Stomach (tissue), 9 donors: Measurements from ENCODE around the gene ORM1. TPM values are rescaled to one million over a fixed set of nuclear protein-coding genes. Genes with fewer than 3 reads are reported as not detected.

Source experiments
- DNase-seq, 2 donors: peaks; one replicate each; pipeline versions ENCODE4 v3.0.0 to v3.0.0-alpha.2; 2013 to 2019
- H3K27ac ChIP-seq, 5 donors: fragments of 200-600 bp in 4 of 5; sonication (generic) in 4 of 5; one replicate each; pipeline ENCODE4 v1.5.1; 2013 to 2019; ENCODE audit warnings: mild to moderate bottlenecking in 1 of 5, moderate library complexity in 1 of 5
- H3K27me3 ChIP-seq, 3 donors: fragments of 200-600 bp; sonication (generic); one replicate each; pipeline ENCODE4 v1.5.1; 2017 to 2019; ENCODE audit warnings: mixed run types in 1 of 3
- H3K36me3 ChIP-seq, 4 donors: fragments of 200-600 bp; sonication (generic); 1 replicate in 3 of 4; 2 replicates in 1 of 4; pipeline ENCODE4 v1.5.1; 2016 to 2019
- H3K4me1 ChIP-seq, 4 donors: fragments of 200-600 bp; sonication (generic); one replicate each; pipeline ENCODE4 v1.5.1; 2016 to 2019
- H3K4me3 ChIP-seq, 4 donors: fragments of 200-600 bp; sonication (generic) in 3 of 4; one replicate each; pipeline ENCODE4 v1.5.1; 2016 to 2019; ENCODE audit warnings: mild to moderate bottlenecking in 1 of 4
- H3K9me3 ChIP-seq, 4 donors: fragments of 200-600 bp; sonication (generic); one replicate each; pipeline ENCODE4 v1.5.1; 2016 to 2019
- EP300 ChIP-seq: sonication (generic); formaldehyde crosslinking; IDR thresholded peaks from one replicate; pipeline ENCODE4 v1.6.1; 2017; ENCODE audit warnings: antibody characterized with exemption
- POLR2A ChIP-seq, 4 donors: fragments of 450-650 bp; IDR thresholded peaks; one replicate each; pipeline ENCODE4 v1.6.1; 2016; ENCODE audit warnings: antibody characterized with exemption in 4 of 4, control low read depth in 2 of 4, mild to moderate bottlenecking in 1 of 4, moderate library complexity in 1 of 4
- POLR2AphosphoS5 ChIP-seq, 3 donors: sonication (generic); formaldehyde crosslinking; IDR thresholded peaks; one replicate each; pipeline ENCODE4 v1.6.1; 2016; ENCODE audit warnings: antibody characterized with exemption in 3 of 3
- WGBS, 5 donors: extraction: QIAGEN DNeasy Blood & Tissue Kit in 3 of 5; methylation state at CpG; one replicate each; pipeline versions ENCODE4 v1.1.5 to v1.1.7; 2013 to 2018; 5-methylcytosine and 5-hydroxymethylcytosine counted together
- intact Hi-C: fragments of 100-400 bp; cut with DNase I; formaldehyde crosslinking; loops from one replicate; pipeline ENCODE4 v1.15.1; 2023; ENCODE audit warnings: low total_unique reads
- polyA plus RNA-seq, 3 donors: library from polyadenylated mRNA; stranded (reverse); fragments of 200-250 nt; gene quantifications; one replicate each; pipeline ENCODE4 v1.2.3, GENCODE V29; 2013
- total RNA-seq, 5 donors: library from RNA; depleted of rRNA; stranded (reverse); fragments of >200 nt; gene quantifications; one replicate each; pipeline versions ENCODE4 v1.1.0 to v1.2.3, GENCODE V29; 2014 to 2016
- TF ChIP-seq, protein P1 (sequence below), 7 experiments: fragments of 450-650 bp in 4 of 7; fragments of 200-600 bp in 3 of 7; sonication (generic) in 3 of 7; IDR thresholded peaks; one replicate each; pipeline ENCODE4 v1.5.1; 2016 to 2019; ENCODE audit warnings: antibody characterized with exemption in 7 of 7, control low read depth in 2 of 7, mild to moderate bottlenecking in 1 of 7
- donor health status: healthy with polysubstance abuse.
- donor health status: Bipolar disorder and iron deficiency.
- donor health status: healthy.

The ORM1 gene
- total and polyA plus RNA-seq, 8 donors: 1.6 to 14.8 (median 2.9) TPM; not detected in 3

DNA sequence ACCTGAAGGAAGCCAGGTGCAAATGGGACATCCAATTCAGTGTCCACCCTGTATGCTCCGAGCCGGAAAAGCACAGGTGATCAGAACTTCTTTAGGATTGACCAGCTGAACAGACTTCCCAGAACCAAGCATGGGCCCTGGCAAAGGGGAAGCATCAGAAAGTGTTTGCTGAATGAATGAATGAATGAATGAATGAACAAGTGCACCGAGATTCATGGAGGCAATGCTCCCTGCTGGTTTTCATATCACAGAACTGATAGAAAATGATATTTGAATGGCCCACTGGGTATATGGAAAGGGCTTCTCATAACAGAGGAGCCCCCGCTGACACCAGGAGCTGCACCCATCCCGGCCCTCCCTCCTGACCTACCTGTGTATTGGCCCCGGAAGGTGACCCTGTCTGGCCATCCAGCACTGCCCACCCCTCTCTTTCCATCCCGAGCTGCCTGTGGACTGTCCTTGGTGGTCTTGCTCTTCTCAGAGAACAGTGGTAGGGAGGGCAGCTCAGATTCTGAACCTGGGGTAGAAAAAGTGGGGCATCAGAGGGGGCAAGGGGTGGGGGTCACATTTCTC, 22.7 kb downstream of the ORM1 start:
- no peak overlapping the region for H3K27ac ChIP-seq
- WGBS, 5 donors: 87 to 96% (median 93%) methylated on average over 6 to 7 of the region's 7 CpGs
- H3K4me1 ChIP-seq: peaks cover 0 to 21% (median 9%) of the 10 kb centered on the region in 4 donors
- H3K4me3 ChIP-seq: no peak overlapping the region
- H3K9me3 ChIP-seq: no peaks in the 10 kb centered on the region
- H3K27me3 ChIP-seq: no peaks in the 10 kb centered on the region
- peaks cover 76 to 100% (median 100%) of the 10 kb centered on the region in 4 donors for H3K36me3 ChIP-seq
- TF ChIP-seq, protein P1, sequence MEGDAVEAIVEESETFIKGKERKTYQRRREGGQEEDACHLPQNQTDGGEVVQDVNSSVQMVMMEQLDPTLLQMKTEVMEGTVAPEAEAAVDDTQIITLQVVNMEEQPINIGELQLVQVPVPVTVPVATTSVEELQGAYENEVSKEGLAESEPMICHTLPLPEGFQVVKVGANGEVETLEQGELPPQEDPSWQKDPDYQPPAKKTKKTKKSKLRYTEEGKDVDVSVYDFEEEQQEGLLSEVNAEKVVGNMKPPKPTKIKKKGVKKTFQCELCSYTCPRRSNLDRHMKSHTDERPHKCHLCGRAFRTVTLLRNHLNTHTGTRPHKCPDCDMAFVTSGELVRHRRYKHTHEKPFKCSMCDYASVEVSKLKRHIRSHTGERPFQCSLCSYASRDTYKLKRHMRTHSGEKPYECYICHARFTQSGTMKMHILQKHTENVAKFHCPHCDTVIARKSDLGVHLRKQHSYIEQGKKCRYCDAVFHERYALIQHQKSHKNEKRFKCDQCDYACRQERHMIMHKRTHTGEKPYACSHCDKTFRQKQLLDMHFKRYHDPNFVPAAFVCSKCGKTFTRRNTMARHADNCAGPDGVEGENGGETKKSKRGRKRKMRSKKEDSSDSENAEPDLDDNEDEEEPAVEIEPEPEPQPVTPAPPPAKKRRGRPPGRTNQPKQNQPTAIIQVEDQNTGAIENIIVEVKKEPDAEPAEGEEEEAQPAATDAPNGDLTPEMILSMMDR (IDR thresholded peaks at IDR 0.05): no peak
- TF ChIP-seq POLR2AphosphoS5 (IDR thresholded peaks at IDR 0.05) (no peak), POLR2A (IDR thresholded peaks at IDR 0.05) (no peak), EP300 (no peak)
- no peak for DNase-seq
- intact Hi-C loops: no loop called here

DNA sequence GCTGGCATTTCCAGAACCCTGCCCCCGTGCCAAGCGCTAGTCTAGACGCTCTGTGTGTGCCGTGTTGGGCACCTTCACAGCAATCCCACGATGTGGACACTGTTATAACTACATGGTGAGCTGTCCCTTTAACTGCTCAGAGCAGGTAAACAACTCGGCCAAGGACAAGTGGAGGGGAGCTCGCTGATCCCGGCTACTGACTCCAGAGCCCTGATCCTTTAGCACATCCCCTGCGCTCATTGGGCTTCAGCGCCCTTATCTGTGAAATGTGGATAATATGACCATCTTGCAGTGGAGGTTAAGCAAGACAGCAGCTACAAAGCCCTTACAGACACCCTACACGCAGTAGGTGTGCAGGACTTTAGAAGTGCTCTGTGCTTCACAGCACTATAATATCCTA, 23.2 kb downstream of the ORM1 start:
- H3K27ac ChIP-seq: no peak overlapping the region
- no peak overlapping the region for H3K4me3 ChIP-seq
- no peak for DNase-seq
- H3K36me3 ChIP-seq: peaks cover 75 to 100% (median 100%) of the 10 kb centered on the region in 4 donors
- WGBS, 5 donors: 78 to 90% (median 85%) methylated on average over 11 of the region's 11 CpGs
- peaks cover 0 to 22% (median 9%) of the 10 kb centered on the region in 4 donors for H3K4me1 ChIP-seq
- H3K27me3 ChIP-seq: no peaks in the 10 kb centered on the region
- no peaks in the 10 kb centered on the region for H3K9me3 ChIP-seq
- TF ChIP-seq EP300 (no peak), POLR2AphosphoS5 (IDR thresholded peaks at IDR 0.05) (no peak), POLR2A (IDR thresholded peaks at IDR 0.05) (no peak)
- TF ChIP-seq, protein P1 (IDR thresholded peaks at IDR 0.05): no peak
- intact Hi-C loops: no loop called here

DNA sequence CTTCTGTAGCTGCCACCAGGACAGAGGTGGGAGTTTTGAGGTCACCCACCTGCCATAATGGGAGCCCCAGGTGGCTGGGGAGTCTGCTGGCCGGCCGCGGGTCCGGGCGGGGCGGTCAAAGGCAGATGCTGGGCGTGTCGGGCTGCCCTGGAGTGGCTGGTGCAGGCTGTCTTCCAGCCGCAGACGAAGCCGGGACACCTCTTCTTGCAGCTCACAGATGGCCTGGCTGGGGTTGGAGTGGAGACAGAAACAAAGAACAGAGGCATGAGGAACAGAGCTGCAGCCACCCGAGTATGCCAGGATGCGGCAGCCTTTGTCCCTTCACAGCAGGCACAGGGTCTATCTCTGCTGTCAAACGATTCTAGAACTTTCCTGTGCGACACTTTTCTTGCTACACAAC, 24.8 kb downstream of the ORM1 start:
- TF ChIP-seq EP300 (no peak), POLR2A (IDR thresholded peaks at IDR 0.05) (no peak), POLR2AphosphoS5 (IDR thresholded peaks at IDR 0.05) (no peak)
- TF ChIP-seq, protein P1 (IDR thresholded peaks at IDR 0.05): no peak
- Histone ChIP-seq H3K27ac (no peak overlapping the region), H3K27me3 (no peaks in the 10 kb centered on the region), H3K4me3 (no peak overlapping the region), H3K4me1 (peaks cover 0 to 22% (median 11%) of the 10 kb centered on the region in 4 donors), H3K36me3 (peaks cover 61 to 100% (median 100%) of the 10 kb centered on the region in 4 donors), H3K9me3 (no peaks in the 10 kb centered on the region)
- DNase-seq: no peak
- 84 to 92% (median 84%) methylated on average over 12 to 15 of the region's 15 CpGs for WGBS, 5 donors
- intact Hi-C loops: no loop called here

DNA sequence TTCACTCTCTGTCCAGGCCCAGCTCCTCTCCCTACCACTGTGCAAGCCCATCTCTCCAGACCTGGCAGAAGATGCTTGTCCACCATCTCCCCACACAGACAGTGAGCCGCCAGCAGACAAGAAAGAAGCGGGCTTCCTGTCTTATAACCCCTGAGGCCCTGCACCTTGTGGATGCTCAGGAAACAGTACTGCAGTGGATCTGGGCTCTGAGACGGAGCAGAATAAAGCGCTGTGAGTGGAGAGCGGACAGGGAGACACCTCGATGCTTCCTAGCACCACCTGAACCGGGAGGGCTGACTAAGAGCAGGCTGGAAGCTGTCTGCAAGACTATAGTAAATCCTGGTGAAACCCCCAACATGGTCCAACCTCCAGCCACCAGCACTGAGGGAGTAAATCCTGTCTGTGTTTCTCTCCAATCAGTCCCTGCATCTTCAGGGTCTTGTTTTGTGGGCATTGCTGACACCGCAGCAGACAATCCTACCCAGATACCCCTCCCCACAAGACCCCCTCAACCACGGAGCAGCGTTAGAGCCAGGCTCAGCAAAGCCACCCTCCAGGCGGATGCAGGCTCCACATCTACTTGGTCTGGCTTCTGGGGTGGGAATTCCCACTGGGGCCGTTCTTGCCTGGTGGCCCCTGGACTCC, 25.5 kb downstream of the ORM1 start:
- DNase-seq: no peak
- peak overlapping the region in 3 of 5 donors; percentile 50 to 65 (median 63) for H3K27ac ChIP-seq
- no peaks in the 10 kb centered on the region for H3K9me3 ChIP-seq
- peaks cover 0 to 22% (median 11%) of the 10 kb centered on the region in 4 donors for H3K4me1 ChIP-seq
- no peak overlapping the region for H3K4me3 ChIP-seq
- TF ChIP-seq POLR2AphosphoS5 (IDR thresholded peaks at IDR 0.05) (no peak), EP300 (no peak), POLR2A (IDR thresholded peaks at IDR 0.05) (no peak)
- TF ChIP-seq, protein P1 (IDR thresholded peaks at IDR 0.05): no peak
- no peaks in the 10 kb centered on the region for H3K27me3 ChIP-seq
- intact Hi-C loops: no loop called here
- H3K36me3 ChIP-seq: peaks cover 54 to 100% (median 100%) of the 10 kb centered on the region in 4 donors
- WGBS, 5 donors: 67 to 91% (median 83%) methylated on average over 12 of the region's 12 CpGs
